Measurements from ENCODE around the gene ZNF33B.
A peak's percentile ranks its signal among the peaks of the same experiment; 100 is the strongest.
"Not testable (repeated sequence)": the region's sequence is repeated elsewhere in the genome, so short reads cannot be mapped to it uniquely, and the experiment has no call there.

Gene ZNF33B

DNA sequence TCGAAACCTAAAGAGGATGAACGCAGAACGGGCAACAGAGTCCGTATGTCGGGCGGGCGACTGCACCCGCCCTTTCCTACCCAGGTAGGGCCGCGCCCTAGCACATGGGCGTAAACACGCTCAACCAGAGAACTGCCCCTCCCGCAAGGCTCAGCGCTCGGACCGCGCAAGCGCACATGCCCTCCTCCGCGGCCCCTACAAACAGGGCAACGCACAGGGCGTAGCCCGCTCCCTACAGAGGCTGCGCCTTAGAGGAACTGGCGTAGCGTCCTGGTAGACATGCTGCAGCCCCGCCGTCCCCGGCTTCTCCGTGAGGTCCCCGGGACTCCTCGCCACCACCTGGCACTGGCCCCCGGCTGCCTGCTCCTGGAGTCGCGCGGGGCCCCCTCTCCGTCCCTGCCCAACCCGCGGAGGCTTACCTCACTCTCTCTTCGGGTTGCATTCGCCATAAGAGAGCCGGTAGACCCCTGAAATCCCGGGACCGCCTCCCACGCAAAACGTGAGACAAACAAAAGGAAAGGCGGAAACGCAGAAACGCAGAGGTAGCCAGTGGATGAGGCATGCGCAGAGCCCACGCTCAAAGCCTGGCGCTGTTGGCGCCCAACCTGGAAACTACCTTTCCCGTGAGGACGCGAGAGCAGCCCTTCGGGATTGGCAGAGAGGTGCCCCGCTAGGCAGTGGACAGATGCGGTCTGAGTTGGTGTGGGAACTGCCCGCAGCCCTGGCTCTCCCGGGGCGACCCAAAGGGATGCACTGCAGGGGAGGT is at the start of gene ZNF33B:
Gene ZNF33B, minus strand, starts transcription at position 516 of the 766 bp plus-strand sequence. CDS start 1,642 bp downstream, outside the sequence.
- peak; percentile 87 to 89 for DNase-seq (ENCODE audit: low read depth in 1 of 2, low spot score in 1 of 2)

DNA sequence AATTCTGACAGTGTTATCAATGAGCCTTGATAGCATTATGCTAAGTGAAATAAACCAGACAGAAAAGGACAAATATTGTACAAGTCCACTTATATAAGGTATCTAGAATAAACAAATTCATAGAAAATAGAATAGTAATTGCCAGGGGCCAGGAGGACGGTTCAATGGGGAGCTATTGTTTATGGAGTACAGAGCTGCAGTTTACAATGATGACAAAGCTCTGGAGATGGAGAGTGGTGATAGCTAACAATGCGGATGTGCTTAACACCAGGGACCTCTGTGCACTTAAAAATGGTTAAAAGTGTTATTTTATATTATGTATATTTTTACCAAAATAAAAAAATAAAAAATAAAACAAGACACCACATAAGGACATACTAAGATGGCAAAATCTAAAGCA is 46.1 kb upstream of the ZNF33B start:
- no peak for DNase-seq (ENCODE audit: low read depth in 1 of 2, low spot score in 1 of 2)

DNA sequence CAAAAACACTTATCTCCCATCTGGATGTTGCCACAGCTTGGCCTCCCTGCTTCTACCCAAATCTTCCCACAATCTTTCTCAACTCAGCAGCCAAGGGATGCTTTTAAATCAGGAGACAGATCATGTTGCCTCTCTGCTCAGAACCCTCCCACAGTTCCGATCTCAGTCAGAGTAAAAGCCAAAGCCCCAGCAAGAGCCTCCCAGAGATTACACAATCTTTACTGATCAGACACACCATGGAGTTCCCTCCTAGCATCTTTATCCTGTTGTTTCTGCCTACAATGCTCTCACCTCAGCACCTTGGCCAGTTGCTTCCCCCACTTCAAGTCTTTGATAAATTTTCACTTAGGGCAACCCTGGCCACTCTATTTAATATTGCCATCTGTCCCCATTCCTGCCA is 41.9 kb upstream of the ZNF33B start:
- no peak for DNase-seq (ENCODE audit: low read depth in 1 of 2, low spot score in 1 of 2)

DNA sequence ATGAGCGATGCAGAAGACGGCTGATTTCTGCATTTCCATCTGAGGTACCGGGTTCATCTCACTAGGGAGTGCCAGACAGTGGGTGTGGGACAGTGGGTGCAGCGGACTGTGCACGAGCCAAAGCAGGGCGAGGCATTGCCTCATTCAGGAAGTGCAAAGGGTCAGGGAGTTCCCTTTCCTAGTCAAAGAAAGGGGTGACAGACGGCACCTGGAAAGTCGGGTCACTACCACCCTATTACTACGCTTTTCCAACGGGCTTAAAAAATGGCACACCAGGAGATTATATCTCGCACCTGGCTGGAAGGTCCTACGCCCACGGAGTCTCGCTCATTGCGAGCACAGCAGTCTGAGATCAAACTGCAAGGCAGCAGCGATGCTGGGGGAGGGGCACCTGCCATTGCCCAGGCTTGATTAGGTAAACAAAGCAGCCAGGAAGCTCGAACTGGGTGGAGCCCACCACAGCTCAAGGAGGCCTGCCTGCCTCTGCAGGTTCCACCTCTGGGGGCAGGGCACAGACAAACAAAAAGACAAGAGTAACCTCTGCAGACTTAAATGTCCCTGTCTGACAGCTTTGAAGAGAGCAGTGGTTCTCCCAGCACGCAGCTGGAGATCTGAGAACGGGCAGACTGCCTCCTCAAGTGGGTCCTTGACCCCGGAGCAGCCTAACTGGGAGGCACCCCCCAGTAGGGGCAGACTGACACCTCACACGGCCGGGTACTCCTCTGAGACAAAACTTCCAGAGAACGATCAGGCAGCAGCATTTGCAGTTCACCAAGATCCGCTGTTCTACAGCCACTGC is 27.0 kb upstream of the ZNF33B start:
- not testable (repeated sequence) for DNase-seq (ENCODE audit: low read depth in 1 of 2, low spot score in 1 of 2)

DNA sequence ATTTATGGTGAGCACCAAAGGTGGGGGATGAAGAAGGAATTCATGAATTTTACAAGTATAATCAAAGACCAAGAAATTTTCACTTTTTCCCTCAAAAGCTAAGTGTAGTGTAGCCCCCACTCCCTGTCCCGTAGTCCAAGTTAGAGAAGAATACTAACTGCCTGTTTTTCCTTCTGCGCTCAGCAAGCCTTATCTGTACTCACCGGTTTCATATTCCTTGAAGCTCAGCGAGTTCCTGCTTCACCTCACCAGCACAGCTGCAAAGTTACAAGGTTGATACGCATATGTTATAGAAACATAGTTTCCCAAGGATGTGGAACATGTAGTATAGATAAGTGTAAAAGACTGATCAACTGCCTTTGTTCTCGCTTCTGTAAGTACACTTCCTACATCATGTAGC is 16.0 kb upstream of the ZNF33B start:
- no peak for DNase-seq (ENCODE audit: low read depth in 1 of 2, low spot score in 1 of 2)

DNA sequence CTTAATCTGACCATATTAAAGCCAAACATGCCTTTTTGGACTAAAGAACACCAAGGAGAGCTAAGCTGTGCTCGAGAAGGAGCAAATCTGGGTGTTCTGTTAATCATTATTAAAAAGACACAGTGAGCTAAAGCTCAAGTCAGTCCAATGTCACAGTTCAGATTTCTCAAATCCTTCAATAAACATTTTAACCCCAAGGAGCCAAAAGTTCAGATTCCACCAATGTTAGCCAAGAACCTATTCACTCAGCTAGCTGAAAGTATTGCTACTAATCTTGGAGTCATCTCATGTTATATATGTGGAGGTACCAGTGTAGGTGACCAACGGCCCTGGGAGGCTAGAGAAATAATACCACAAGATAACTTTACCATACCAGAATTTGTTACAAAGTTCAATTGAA is 14.5 kb upstream of the ZNF33B start:
- no peak for DNase-seq (ENCODE audit: low read depth in 1 of 2, low spot score in 1 of 2)

DNA sequence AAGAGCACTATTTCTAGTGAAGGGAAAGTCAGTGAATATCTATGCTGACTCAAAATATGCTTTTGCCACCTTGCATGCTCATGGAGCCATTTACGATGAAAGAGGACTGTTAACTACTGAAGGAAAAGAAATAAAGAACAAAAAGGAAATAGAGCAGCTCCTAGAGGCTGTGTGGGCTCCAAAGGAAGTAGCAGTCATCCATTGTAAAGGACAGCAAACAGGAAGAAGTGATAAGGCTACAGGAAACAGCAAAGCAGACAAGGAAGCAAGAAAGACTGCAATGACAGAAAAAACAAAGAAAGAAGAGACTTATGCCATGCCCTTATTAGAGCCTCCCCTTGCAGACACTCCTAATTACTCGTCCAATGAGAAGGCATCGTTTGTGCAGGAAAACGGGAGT is 12.0 kb upstream of the ZNF33B start:
- DNase-seq (ENCODE audit: low read depth in 1 of 2, low spot score in 1 of 2), result no peak

DNA sequence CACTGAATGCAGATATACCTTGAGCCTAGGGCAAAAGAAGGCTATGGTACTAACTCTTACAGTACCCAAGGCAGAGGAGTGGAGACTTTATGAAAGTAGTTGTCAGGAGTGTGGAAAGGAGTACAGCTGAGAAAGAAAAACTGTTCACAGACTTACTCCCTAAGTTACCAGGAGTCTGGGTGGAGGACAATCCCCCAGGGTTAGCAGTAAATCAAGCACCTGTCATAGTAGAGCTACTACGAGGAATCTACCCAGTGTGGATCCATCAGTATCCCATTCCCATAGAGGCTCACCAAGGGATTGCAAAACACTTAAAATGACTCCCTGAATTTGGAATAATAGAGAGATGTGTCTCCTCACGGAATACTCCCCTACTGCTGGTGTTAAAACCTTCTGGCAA is 10.1 kb upstream of the ZNF33B start:
- DNase-seq (ENCODE audit: low read depth in 1 of 2, low spot score in 1 of 2), result no peak

DNA sequence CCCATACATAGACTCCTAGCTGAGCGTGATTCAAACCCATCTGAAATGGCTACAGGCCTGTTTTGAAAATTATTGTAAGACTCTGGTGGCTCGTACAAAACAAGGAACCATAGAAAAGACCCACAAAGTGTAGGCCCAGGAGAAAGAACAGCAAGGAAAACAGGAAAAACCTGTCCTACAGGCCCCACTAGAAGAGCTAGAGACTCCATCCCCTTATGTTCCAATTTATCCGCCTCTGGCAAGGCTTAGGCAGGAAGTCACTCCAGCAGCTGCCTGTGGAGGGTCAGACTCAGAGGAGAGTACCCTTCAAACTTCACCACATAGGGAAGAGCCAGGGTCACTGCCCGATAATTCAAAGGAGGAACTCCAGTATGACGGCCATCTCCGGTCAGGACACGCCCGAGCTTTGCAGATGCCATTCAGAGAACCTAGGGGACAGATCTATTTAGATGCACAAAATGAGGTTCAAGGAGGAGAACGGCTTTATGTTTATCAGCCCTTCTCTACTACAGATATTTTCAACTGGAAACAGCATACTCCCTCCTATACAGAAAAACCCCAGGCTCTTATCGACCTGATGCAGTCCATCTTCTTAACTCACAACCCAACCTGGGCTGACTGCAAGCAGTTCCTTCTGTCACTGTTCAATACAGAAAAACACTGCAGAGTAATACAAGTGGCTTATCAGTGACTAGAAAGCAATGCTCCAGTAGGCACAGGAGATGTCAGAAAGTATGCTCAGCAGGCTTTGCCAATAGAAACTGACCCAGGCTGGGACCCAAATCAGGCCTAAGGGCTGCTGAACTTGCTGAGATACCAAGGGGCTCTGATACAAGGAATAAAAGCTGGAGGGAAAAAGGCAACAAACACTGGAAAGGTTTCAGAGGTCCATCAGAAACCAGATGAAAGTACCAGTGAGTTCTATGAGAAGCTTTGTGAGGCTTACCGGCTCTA is 8.6 kb upstream of the ZNF33B start:
- no peak for DNase-seq (ENCODE audit: low read depth in 1 of 2, low spot score in 1 of 2)

DNA sequence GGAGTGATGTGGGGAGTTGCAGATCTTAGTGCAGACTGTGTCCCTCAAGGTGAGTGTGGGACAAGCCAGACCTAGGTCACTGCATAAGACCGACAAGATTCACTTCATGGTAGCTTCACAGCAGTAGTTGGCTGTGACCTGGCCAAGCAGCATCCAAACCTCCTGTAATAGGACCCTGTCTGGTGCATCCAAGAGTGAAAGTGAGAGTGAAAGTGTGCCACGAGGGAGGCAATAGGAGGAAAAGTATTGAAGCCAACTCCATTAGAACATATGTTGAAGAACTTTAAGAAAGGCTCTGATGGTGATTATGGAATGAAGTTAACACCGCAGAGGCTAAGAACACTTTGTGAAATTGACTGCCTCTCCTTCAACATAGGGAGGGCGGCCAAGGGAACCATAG is 7.8 kb upstream of the ZNF33B start:
- DNase-seq (ENCODE audit: low read depth in 1 of 2, low spot score in 1 of 2), result no peak

DNA sequence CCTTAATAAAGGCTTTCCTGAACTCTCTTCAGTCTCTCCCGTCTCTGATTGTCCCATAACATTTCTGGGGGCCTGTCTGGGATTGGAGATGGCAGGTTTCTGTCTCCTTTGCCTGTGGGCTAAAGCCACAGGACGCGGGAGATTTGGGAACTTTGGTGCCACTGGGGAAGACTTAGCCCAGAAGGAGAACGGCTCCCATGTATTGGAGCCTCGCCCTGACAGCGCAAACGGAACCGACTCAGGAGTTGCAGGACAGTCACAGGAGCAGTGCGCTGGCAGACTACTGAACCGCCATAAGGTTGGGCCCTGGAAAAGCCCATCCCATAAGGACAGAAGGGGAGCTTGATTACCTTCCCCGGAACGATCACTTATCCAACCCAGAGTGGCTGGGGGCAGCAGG is 7.1 kb upstream of the ZNF33B start:
- DNase-seq (ENCODE audit: low read depth in 1 of 2, low spot score in 1 of 2), result no peak

DNA sequence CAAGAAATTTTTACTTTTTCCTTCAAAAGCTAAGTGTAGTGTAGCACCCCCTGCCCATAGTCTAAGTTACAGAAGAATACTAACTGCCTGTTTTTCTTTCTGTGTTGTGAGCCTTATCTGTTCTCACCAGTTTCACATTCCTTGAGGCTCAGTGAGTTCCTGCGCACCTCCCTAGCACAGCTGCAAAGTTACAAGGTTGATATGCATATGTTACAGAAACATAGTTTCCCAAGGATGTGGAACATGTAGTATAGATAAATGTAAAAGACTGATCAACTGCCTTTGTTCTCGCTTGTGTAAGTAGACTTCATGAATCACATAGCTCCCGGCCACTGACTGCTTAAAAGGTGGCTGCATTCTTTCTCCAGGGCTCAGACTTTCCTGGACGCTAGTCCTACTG is 6.7 kb upstream of the ZNF33B start:
- DNase-seq (ENCODE audit: low read depth in 1 of 2, low spot score in 1 of 2), result no peak

DNA sequence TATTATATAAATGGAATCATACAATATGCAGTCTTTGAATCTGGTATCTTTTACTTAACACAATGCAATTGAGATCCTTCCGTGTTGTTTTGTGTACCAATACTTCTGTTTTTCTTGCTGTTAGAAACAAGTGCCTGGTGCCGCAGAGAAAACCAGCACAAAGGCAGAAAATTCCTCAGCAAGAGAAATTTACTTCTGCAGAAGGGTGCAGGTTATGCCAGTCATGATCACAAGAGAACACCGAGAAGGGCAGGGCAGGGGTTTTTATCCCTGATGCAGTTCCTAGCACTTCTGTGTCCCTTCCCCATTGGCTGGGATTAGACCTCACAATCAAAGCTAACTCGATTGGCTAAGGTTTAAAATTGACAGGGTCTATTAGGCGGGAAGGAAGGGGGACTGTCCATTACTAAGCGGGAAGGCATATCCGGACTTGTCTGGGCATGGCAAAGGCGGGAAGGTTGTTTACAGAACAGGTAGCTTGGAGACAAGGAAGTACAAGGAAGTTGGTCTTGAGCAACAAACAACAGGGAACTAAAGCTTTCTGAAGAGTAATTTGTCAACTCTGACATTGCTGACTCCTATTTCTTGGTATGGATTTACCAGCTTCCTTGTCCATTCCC is 2.4 kb upstream of the ZNF33B start:
- no peak for DNase-seq (ENCODE audit: low read depth in 1 of 2, low spot score in 1 of 2)

DNA sequence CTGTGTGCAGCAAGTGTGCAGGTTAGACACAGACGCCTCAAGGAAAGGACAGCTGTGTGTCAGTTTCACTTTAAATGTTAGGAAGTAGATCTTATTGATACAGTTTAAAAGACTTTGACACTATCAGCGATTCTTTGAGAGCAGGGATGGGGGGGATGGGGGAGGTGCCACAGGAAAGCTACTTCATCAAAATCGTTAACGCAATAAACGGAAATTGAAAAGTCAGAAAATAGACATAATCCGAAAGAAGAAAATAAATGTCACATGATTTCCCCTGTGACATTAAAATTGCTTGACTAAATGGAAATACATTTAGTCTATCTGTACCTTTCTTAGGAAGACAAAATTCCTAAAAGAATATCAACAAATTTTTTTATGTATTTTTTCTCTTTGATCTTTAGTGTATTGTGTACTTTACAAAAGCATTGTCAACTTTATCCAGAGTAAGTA is 476 bp upstream of the ZNF33B start:
- peak in 1 of 2 donors; percentile 11 for DNase-seq (ENCODE audit: low read depth in 1 of 2, low spot score in 1 of 2)

DNA sequence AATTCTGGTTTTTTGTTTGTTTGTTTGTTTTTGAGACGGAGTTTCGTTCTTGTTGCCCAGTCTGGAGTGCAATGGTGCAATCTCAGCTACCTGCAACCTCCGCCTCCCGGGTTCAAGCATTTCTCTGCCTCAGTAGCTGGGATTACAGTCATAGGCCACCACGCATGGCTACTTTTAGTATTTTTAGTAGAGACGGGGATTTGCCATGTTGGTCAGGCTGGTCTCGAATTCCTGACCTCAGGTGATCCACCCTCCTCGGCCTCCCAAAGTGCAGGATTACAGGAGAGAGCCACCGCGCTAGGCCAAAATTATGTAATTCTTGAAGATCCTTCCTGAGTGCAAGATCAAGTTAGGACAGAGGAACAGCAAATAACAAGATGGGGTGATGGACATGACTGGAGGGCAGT is 719 bp downstream of the ZNF33B start:
- DNase-seq (ENCODE audit: low read depth in 1 of 2, low spot score in 1 of 2), result no peak

DNA sequence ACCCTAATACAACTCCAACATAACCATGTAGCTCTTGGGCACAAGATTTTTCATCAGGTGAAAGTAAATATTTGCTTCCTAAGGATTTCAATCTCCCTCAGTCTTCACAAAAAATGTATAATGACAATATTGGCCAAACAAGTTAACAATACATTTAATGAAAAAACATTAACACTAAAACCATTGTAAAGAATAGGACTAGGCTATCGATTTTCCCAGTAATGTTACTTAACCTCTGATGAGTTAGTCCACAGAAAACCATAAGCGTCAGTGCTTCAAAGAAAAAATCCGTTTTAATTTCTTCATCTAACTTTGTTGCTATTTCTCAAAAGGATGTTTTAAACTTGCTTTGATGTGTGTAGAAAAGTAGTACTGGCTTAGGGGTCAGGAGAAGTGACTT is 1.2 kb downstream of the ZNF33B start:
- DNase-seq (ENCODE audit: low read depth in 1 of 2, low spot score in 1 of 2), result no peak

DNA sequence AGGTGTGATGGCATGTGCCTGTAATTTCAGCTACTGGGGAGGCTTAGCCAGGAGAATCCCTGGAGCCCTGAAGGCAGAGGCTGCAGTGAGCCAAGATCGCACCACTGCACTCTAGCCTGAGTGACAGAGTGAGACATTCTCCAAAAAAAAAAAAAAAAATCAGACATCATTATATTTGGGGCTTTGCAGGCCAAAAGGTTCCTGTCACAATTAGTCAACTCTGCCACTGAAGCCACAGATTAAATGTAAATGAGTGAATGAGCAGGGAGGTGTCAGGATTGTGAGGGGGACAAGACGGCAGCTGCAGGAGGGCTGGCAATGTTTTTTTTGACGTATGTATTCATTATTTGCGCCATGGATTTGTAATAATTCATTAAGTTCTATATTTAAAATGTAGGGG is 3.3 kb downstream of the ZNF33B start:
- no peak for DNase-seq (ENCODE audit: low read depth in 1 of 2, low spot score in 1 of 2)

DNA sequence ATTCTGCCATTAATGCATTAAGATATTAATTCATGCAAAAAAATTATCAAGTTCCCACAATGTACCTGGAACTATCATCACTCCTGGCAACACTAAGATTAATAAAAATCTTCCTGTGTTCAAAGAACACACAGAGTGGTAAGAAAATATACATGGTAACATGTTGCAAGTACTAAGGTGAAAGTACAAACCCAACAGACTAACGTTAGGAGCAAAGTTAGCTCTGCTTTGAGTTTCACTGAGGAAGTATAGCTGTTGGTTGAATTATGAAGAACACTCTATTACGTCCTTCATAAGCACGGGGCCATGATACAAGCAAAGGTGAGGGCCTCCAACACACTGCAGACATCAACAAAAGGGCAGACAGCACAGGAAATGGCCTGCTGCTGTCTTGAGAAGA is 5.8 kb downstream of the ZNF33B start:
- DNase-seq (ENCODE audit: low read depth in 1 of 2, low spot score in 1 of 2), result no peak

DNA sequence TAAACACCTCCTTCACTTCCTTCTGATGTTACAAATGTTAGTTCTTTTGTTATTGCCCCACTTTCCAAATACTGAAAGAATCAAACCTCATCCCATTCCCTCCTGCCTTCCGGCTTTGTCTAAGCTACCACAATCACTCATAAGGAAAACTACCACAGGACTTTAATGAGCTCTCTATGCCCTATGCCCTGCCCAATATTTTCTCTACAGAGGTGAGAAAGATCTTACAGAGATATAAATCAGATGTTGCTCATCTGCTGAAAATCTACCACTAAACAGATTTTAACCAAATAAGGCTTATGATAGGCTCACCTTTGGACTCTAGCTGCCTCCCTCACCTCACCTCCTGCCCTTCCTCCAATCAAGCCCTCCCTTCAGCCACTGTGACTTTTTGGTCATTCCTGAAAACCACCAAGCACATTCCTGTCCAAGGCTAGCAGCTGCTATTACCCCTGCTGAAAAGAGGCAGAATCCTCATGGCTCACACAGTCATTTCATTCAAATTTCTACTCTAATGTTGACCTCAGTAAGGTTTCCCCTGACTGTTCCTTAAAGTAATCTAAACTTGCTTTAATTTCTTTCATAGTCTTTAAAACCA is 7.7 kb downstream of the ZNF33B start:
- DNase-seq (ENCODE audit: low read depth in 1 of 2, low spot score in 1 of 2), result no peak

DNA sequence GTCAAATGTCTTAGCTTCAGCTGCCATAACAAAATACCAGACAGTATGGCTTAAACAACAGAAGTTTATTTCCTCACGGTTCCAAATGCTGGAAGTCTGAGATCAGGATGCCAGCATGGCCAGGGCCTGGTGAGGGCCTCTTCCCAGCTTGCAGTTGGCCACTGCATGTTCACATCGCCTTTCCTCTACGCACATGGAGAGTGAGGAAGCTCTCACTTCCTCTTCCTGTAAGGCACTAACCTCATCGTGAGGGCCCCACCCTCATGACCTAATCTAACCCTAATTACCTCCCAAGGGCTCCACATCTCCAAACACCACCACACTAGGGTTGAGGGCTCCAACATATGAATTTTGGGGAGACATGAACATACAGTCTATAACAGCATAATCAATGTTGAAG is 14.4 kb downstream of the ZNF33B start:
- no peak for DNase-seq (ENCODE audit: low read depth in 1 of 2, low spot score in 1 of 2)

DNA sequence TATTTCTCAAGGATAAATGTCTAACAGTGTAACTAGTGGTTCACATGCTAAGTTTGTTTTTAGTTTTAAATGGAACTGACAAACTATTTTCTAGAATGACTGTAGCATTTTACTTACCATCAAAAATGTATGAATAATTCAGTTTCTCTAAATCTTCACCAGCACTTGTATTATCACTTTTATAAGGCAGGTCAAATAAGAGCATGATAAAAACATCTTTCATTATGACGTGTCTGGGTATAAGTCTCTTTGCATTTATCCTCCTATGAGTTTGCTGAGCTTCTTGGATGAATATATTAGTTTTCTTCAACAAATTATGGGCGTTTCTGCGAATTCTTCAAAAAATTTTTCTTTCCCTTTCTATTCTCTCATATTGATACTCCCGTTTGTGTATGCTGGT is 19.9 kb downstream of the ZNF33B start:
- no peak for DNase-seq (ENCODE audit: low read depth in 1 of 2, low spot score in 1 of 2)

Measured in stimulated activated CD4-positive, alpha-beta T cell treated with anti-CD3 and anti-CD28 coated beads, Interleukin-15, amount 100 ng/mL, for 1 hour (primary cell).